B cell (primary cell): ENCODE measurements around the gene SC5D.

Source experiments
- EZH2 ChIP-seq: IDR thresholded peaks from 2 replicates; pipeline ENCODE4 v1.6.1; 2012; ENCODE audit warnings: borderline replicate concordance, low read depth, mild to moderate bottlenecking, moderate library complexity, low read length; ENCODE audit not compliant: insufficient read depth, poor library complexity, severe bottlenecking
- TF ChIP-seq, protein P1 (sequence below): fragments of 200-600 bp; IDR thresholded peaks from one replicate; pipeline ENCODE4 v1.8.0; 2022; ENCODE audit warnings: antibody characterized with exemption, mild to moderate bottlenecking

DNA sequence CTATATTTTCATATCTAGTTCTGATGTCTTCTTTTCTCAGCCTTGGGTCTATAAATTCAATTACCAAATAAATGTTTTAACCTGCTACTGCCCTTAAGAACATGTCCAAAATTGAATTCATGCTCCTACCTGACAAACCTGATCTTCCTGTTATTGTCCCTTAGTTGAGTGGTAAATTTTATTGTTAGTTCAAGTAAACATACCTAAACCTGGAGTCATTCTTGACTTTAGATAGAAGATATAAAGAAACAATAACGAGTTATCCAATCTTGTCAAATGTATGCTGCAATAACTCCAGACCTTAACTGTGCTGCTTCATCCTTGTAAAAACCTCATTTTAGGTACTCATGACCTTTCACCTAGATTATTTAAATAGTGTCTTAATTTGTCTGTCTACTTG, 34.6 kb upstream of the SC5D start:
- TF ChIP-seq, protein P1, sequence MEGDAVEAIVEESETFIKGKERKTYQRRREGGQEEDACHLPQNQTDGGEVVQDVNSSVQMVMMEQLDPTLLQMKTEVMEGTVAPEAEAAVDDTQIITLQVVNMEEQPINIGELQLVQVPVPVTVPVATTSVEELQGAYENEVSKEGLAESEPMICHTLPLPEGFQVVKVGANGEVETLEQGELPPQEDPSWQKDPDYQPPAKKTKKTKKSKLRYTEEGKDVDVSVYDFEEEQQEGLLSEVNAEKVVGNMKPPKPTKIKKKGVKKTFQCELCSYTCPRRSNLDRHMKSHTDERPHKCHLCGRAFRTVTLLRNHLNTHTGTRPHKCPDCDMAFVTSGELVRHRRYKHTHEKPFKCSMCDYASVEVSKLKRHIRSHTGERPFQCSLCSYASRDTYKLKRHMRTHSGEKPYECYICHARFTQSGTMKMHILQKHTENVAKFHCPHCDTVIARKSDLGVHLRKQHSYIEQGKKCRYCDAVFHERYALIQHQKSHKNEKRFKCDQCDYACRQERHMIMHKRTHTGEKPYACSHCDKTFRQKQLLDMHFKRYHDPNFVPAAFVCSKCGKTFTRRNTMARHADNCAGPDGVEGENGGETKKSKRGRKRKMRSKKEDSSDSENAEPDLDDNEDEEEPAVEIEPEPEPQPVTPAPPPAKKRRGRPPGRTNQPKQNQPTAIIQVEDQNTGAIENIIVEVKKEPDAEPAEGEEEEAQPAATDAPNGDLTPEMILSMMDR: no peak
- TF ChIP-seq EZH2: no peak
